AG08396 (cell line): ENCODE data around the gene ANKMY1.

Experiments
- DNase-seq: peaks from one replicate; pipeline ENCODE4 v3.0.0; 2012; ENCODE audit warnings: low spot score, mixed read lengths

Gene ANKMY1

GRCh38 chr2:240557808-240558207, at the start of gene ANKMY1:
Gene ANKMY1 (minus strand): TSS chr2:240557988. CDS start chr2:240557335, 653 bp downstream.
- DNase-seq = peak; percentile 96

- DNase-seq = no peak
Observed at GRCh38 chr2:240605867-240606743, 48.3 kb upstream of the ANKMY1 start.

GRCh38 chr2:240604939-240605716, 47.3 kb upstream of the ANKMY1 start:
- DNase-seq = no peak

- DNase-seq = peak; percentile 88
Observed at GRCh38 chr2:240604291-240604938, 46.6 kb upstream of the ANKMY1 start.

- DNase-seq = no peak
Observed at GRCh38 chr2:240603846-240604245, 46.1 kb upstream of the ANKMY1 start.

GRCh38 chr2:240603081-240603835, 45.5 kb upstream of the ANKMY1 start:
- no peak for DNase-seq

- DNase-seq = no peak
Observed at GRCh38 chr2:240602266-240603050, 44.7 kb upstream of the ANKMY1 start.

- DNase-seq = no peak
Observed at GRCh38 chr2:240601831-240602160, 44.0 kb upstream of the ANKMY1 start.

- DNase-seq = no peak
Observed at GRCh38 chr2:240601061-240601830, 43.5 kb upstream of the ANKMY1 start.

GRCh38 chr2:240600451-240600961, 42.7 kb upstream of the ANKMY1 start:
- no peak for DNase-seq

GRCh38 chr2:240599141-240599583, 41.4 kb upstream of the ANKMY1 start:
- DNase-seq = no peak

GRCh38 chr2:240598311-240598911, 40.6 kb upstream of the ANKMY1 start:
- DNase-seq = no peak

GRCh38 chr2:240597419-240598181, 39.8 kb upstream of the ANKMY1 start:
- DNase-seq = no peak

GRCh38 chr2:240597054-240597418, 39.2 kb upstream of the ANKMY1 start:
- no peak for DNase-seq

- DNase-seq = no peak
Observed at GRCh38 chr2:240596491-240596931, 38.7 kb upstream of the ANKMY1 start.

- no peak for DNase-seq
Observed at GRCh38 chr2:240596080-240596460, 38.3 kb upstream of the ANKMY1 start.

- peak; percentile 68 for DNase-seq
Observed at GRCh38 chr2:240595381-240596079, 37.7 kb upstream of the ANKMY1 start.
